EL (cell line): ENCODE results near the gene PLEKHG4B.
"Not testable (repeated sequence)": the region's sequence is repeated elsewhere in the genome, so short reads cannot be mapped to it uniquely, and the experiment has no call there.

Experiments used
- DNase-seq: peaks from one replicate; pipeline ENCODE4 v3.0.0-alpha.2; 2016

PLEKHG4B gene

GRCh38 chr5:204966-205670, 113.2 kb downstream of the PLEKHG4B start:
- DNase-seq = no peak

- peak; percentile 19 for DNase-seq
These were observed 114.4 kb downstream of the PLEKHG4B start for GRCh38 chr5:206406-206805.

- DNase-seq = no peak
These were observed 115.1 kb downstream of the PLEKHG4B start for GRCh38 chr5:206927-207536.

GRCh38 chr5:207599-207998, 115.6 kb downstream of the PLEKHG4B start:
- DNase-seq = peak; percentile 34

GRCh38 chr5:208449-209114, 116.6 kb downstream of the PLEKHG4B start:
- no peak for DNase-seq

- DNase-seq = no peak
These were observed 121.9 kb downstream of the PLEKHG4B start for GRCh38 chr5:213803-214395.

GRCh38 chr5:215256-215655, 123.3 kb downstream of the PLEKHG4B start:
- DNase-seq = peak; percentile 44

GRCh38 chr5:216076-216475, 124.1 kb downstream of the PLEKHG4B start:
- not testable (repeated sequence) for DNase-seq

GRCh38 chr5:217494-218456, 125.8 kb downstream of the PLEKHG4B start, which contains the start of the genes CCDC127 and SDHA:
CCDC127 (minus strand) TSS chr5:218153; CDS start chr5:216849, 1,304 bp downstream.
SDHA (plus strand) TSS chr5:218320; CDS start chr5:218356, 36 bp downstream.
- peak; percentile 93 for DNase-seq

GRCh38 chr5:218457-219291, 126.7 kb downstream of the PLEKHG4B start:
- DNase-seq = peak; percentile 47

- DNase-seq = peak; percentile 44
These were observed 127.5 kb downstream of the PLEKHG4B start for GRCh38 chr5:219460-219863.

- no peak for DNase-seq
These were observed 128.0 kb downstream of the PLEKHG4B start for GRCh38 chr5:219991-220390.

GRCh38 chr5:222951-223715, 131.2 kb downstream of the PLEKHG4B start:
- peak; percentile 31 for DNase-seq

- no peak for DNase-seq
These were observed 131.8 kb downstream of the PLEKHG4B start for GRCh38 chr5:223791-224190.

- DNase-seq = no peak
These were observed 133.4 kb downstream of the PLEKHG4B start for GRCh38 chr5:225334-225733.

GRCh38 chr5:227375-227774, 135.4 kb downstream of the PLEKHG4B start:
- not testable (repeated sequence) for DNase-seq

- no peak for DNase-seq
These were observed 136.9 kb downstream of the PLEKHG4B start for GRCh38 chr5:228886-229285.

- no peak for DNase-seq
These were observed 138.7 kb downstream of the PLEKHG4B start for GRCh38 chr5:230711-231110.

- DNase-seq = no peak
These were observed 139.7 kb downstream of the PLEKHG4B start for GRCh38 chr5:231661-232060.

- not testable (repeated sequence) for DNase-seq
These were observed 141.5 kb downstream of the PLEKHG4B start for GRCh38 chr5:233426-233825.
